IPS-20b (cell line): Measurements from ENCODE around the gene E2F1.
"Not testable (repeated sequence)": the region's sequence is repeated elsewhere in the genome, so short reads cannot be mapped to it uniquely, and the experiment has no call there.

Source experiments
- H3K27ac ChIP-seq: one replicate; pipeline ENCODE4 v1.5.1; 2013; ENCODE audit warnings: low read length
- H3K27me3 ChIP-seq: 2 replicates; pipeline ENCODE4 v1.6.1; 2013; ENCODE audit warnings: mild to moderate bottlenecking, low read length, inconsistent platforms; ENCODE audit not compliant: insufficient read depth
- H3K36me3 ChIP-seq: 2 replicates; pipeline ENCODE4 v1.6.1; 2013; ENCODE audit warnings: low read depth, mild to moderate bottlenecking, inconsistent platforms, low read length, moderate library complexity; ENCODE audit not compliant: insufficient read depth
- H3K4me1 ChIP-seq: 2 replicates; pipeline ENCODE4 v1.6.1; 2013; ENCODE audit warnings: mild to moderate bottlenecking, control low read depth, inconsistent platforms, low read length, moderate library complexity; ENCODE audit not compliant: insufficient read depth
- H3K4me3 ChIP-seq: 2 replicates; pipeline ENCODE4 v1.5.1; 2013; ENCODE audit warnings: mild to moderate bottlenecking, low read length, inconsistent platforms
- H3K9ac ChIP-seq: 2 replicates; pipeline ENCODE4 v1.6.1; 2013; ENCODE audit warnings: low read depth, mild to moderate bottlenecking, inconsistent platforms, low read length, moderate library complexity
- H3K9me3 ChIP-seq: 2 replicates; pipeline ENCODE4 v1.6.1; 2013; ENCODE audit warnings: mild to moderate bottlenecking, low read depth, low read length, inconsistent platforms; ENCODE audit not compliant: insufficient read depth

E2F1 gene

GRCh38 chr20:33709398-33709797 is 23.2 kb upstream of the E2F1 start:
- Histone ChIP-seq H3K36me3 (no peaks in the 10 kb centered on the region), H3K4me1 (no peaks in the 10 kb centered on the region; the same call in 1 of the 2 replicates), H3K27ac (no peak overlapping the region), H3K4me3 (no peak overlapping the region), H3K9me3 (no peaks in the 10 kb centered on the region), H3K27me3 (no peaks in the 10 kb centered on the region), H3K9ac (no peak overlapping the region)

GRCh38 chr20:33707668-33708067 is 21.5 kb upstream of the E2F1 start:
- Histone ChIP-seq H3K27ac (no peak overlapping the region), H3K4me3 (no peak overlapping the region), H3K36me3 (no peaks in the 10 kb centered on the region), H3K9me3 (peaks cover 7% of the 10 kb centered on the region; the same call in 1 of the 2 replicates), H3K27me3 (no peaks in the 10 kb centered on the region), H3K4me1 (no peaks in the 10 kb centered on the region; the same call in 1 of the 2 replicates), H3K9ac (no peak overlapping the region)

- no peaks in the 10 kb centered on the region for H3K4me1 ChIP-seq
- no peak overlapping the region for H3K9ac ChIP-seq
- H3K4me3 ChIP-seq: no peak overlapping the region
- H3K27ac ChIP-seq: no peak overlapping the region
- H3K36me3 ChIP-seq: no peaks in the 10 kb centered on the region
- H3K27me3 ChIP-seq: no peaks in the 10 kb centered on the region
- peaks cover 12% of the 10 kb centered on the region for H3K9me3 ChIP-seq
These were observed 18.2 kb upstream of the E2F1 start for GRCh38 chr20:33704197-33704924.

- Histone ChIP-seq H3K9ac (no peak overlapping the region), H3K4me3 (no peak overlapping the region), H3K27me3 (no peaks in the 10 kb centered on the region), H3K36me3 (no peaks in the 10 kb centered on the region), H3K9me3 (peaks cover 12% of the 10 kb centered on the region), H3K27ac (no peak overlapping the region), H3K4me1 (no peaks in the 10 kb centered on the region)
These were observed 17.4 kb upstream of the E2F1 start for GRCh38 chr20:33703498-33704137.

- Histone ChIP-seq H3K27ac (no peak overlapping the region), H3K4me3 (no peak overlapping the region), H3K4me1 (no peaks in the 10 kb centered on the region), H3K36me3 (no peaks in the 10 kb centered on the region), H3K9ac (no peak overlapping the region), H3K9me3 (peaks cover 12% of the 10 kb centered on the region), H3K27me3 (no peaks in the 10 kb centered on the region)
These were observed 16.7 kb upstream of the E2F1 start for GRCh38 chr20:33702861-33703260.

GRCh38 chr20:33701629-33702450 is 15.7 kb upstream of the E2F1 start:
- Histone ChIP-seq H3K36me3 (no peaks in the 10 kb centered on the region), H3K27me3 (no peaks in the 10 kb centered on the region), H3K4me1 (no peaks in the 10 kb centered on the region), H3K27ac (no peak overlapping the region), H3K4me3 (no peak overlapping the region), H3K9ac (no peak overlapping the region), H3K9me3 (peaks cover 12% of the 10 kb centered on the region)

- not testable (repeated sequence) for H3K27me3 ChIP-seq, H3K36me3 ChIP-seq, H3K27ac ChIP-seq, H3K4me3 ChIP-seq, H3K4me1 ChIP-seq, H3K9ac ChIP-seq
- H3K9me3 ChIP-seq: peaks cover 12% of the 10 kb centered on the region
These were observed 14.7 kb upstream of the E2F1 start for GRCh38 chr20:33700696-33701441.

GRCh38 chr20:33698966-33699365 is 12.8 kb upstream of the E2F1 start:
- not testable (repeated sequence) for H3K27me3 ChIP-seq, H3K4me1 ChIP-seq, H3K4me3 ChIP-seq, H3K9ac ChIP-seq, H3K36me3 ChIP-seq, H3K27ac ChIP-seq
- H3K9me3 ChIP-seq: peaks cover 12% of the 10 kb centered on the region

- Histone ChIP-seq H3K36me3 (no peaks in the 10 kb centered on the region), H3K9me3 (peaks cover 5% of the 10 kb centered on the region), H3K4me1 (peaks cover 8% of the 10 kb centered on the region; the same call in 1 of the 2 replicates), H3K27ac (no peak overlapping the region), H3K9ac (no peak overlapping the region), H3K4me3 (no peak overlapping the region), H3K27me3 (no peaks in the 10 kb centered on the region)
These were observed 10.9 kb upstream of the E2F1 start for GRCh38 chr20:33697129-33697528.

GRCh38 chr20:33696448-33696847 is 10.3 kb upstream of the E2F1 start:
- H3K27ac ChIP-seq: no peak overlapping the region
- H3K9me3 ChIP-seq: no peaks in the 10 kb centered on the region
- no peaks in the 10 kb centered on the region for H3K27me3 ChIP-seq
- H3K4me1 ChIP-seq: peaks cover 8% of the 10 kb centered on the region; the same call in 1 of the 2 replicates
- H3K36me3 ChIP-seq: no peaks in the 10 kb centered on the region
- H3K9ac ChIP-seq: no peak overlapping the region
- H3K4me3 ChIP-seq: no peak overlapping the region

- no peaks in the 10 kb centered on the region for H3K36me3 ChIP-seq
These were observed 8.4 kb upstream of the E2F1 start for GRCh38 chr20:33694639-33695012.

More at GRCh38 chr20:33694639-33695012, 8.4 kb upstream of the E2F1 start:
- H3K4me1 ChIP-seq: peaks cover 8% of the 10 kb centered on the region; the same call in 1 of the 2 replicates
- H3K27ac ChIP-seq: no peak overlapping the region
- H3K27me3 ChIP-seq: peaks cover 5% of the 10 kb centered on the region; the same call in 1 of the 2 replicates
- H3K9ac ChIP-seq: no peak overlapping the region
- no peak overlapping the region for H3K4me3 ChIP-seq
- no peaks in the 10 kb centered on the region for H3K9me3 ChIP-seq
